Trophoblast cell (in vitro differentiated cells and primary cell): Measurements from ENCODE around the gene CPEB2. TPM values are rescaled to one million over a fixed set of nuclear protein-coding genes. Genes with fewer than 3 reads are reported as not detected.

Experiments
- DNase-seq, 2 donors: peaks; one replicate each; pipeline ENCODE4 v3.0.0-alpha.2; 2016
- H2AFZ ChIP-seq: 2 replicates; pipeline ENCODE4 v1.6.1; 2013; ENCODE audit warnings: low read length, moderate library complexity, mild to moderate bottlenecking; ENCODE audit not compliant: insufficient read depth, poor library complexity
- H2AK5ac ChIP-seq: 2 replicates; pipeline ENCODE4 v1.6.1; 2013; ENCODE audit warnings: mild to moderate bottlenecking, low read length
- H2BK120ac ChIP-seq: 2 replicates; pipeline ENCODE4 v1.6.1; 2013; ENCODE audit warnings: low read length, mild to moderate bottlenecking, moderate library complexity; ENCODE audit not compliant: insufficient read depth, poor library complexity
- H2BK12ac ChIP-seq: 2 replicates; pipeline ENCODE4 v1.6.1; 2013; ENCODE audit warnings: mild to moderate bottlenecking, low read length, moderate library complexity
- H2BK5ac ChIP-seq: 2 replicates; pipeline ENCODE4 v1.6.1; 2013; ENCODE audit warnings: low read length, low read depth, moderate library complexity, mild to moderate bottlenecking; ENCODE audit not compliant: poor library complexity
- H3K14ac ChIP-seq: 2 replicates; pipeline ENCODE4 v1.6.1; 2013; ENCODE audit warnings: mild to moderate bottlenecking, low read length
- H3K18ac ChIP-seq: 2 replicates; pipeline ENCODE4 v1.6.1; 2013; ENCODE audit warnings: mild to moderate bottlenecking, low read length
- H3K23ac ChIP-seq: 2 replicates; pipeline ENCODE4 v1.6.1; 2013; ENCODE audit warnings: low read length
- H3K27ac ChIP-seq: 2 replicates; pipeline ENCODE4 v1.5.1; 2013; ENCODE audit warnings: low read depth, mild to moderate bottlenecking, inconsistent platforms, low read length, moderate library complexity
- H3K27me3 ChIP-seq: 2 replicates; pipeline ENCODE4 v1.6.1; 2013; ENCODE audit warnings: inconsistent platforms, mild to moderate bottlenecking, low read length, moderate library complexity; ENCODE audit not compliant: insufficient read depth
- H3K36me3 ChIP-seq, 2 experiments: 1 replicate in 1 of 2; 2 replicates in 1 of 2; pipeline ENCODE4 v1.6.1; 2013; ENCODE audit warnings: low read length in 2 of 2, mild to moderate bottlenecking in 2 of 2, moderate library complexity in 1 of 2; ENCODE audit not compliant: insufficient read depth in 2 of 2, control insufficient read depth in 1 of 2
- H3K4ac ChIP-seq: 2 replicates; pipeline ENCODE4 v1.6.1; 2013; ENCODE audit warnings: low read depth, mild to moderate bottlenecking, low read length, moderate library complexity
- H3K4me1 ChIP-seq, 2 experiments: 1 replicate in 1 of 2; 2 replicates in 1 of 2; pipeline ENCODE4 v1.6.1; 2013; ENCODE audit warnings: low read length in 2 of 2, mild to moderate bottlenecking in 2 of 2, moderate library complexity in 1 of 2; ENCODE audit not compliant: insufficient read depth in 2 of 2, control insufficient read depth in 1 of 2
- H3K4me2 ChIP-seq: 2 replicates; pipeline ENCODE4 v1.6.1; 2013; ENCODE audit warnings: inconsistent platforms, mild to moderate bottlenecking, low read length, moderate library complexity
- H3K4me3 ChIP-seq: 2 replicates; pipeline ENCODE4 v1.5.1; 2013; ENCODE audit warnings: mild to moderate bottlenecking, low read depth, low read length, inconsistent platforms
- H3K79me1 ChIP-seq: one replicate; pipeline ENCODE4 v1.6.1; 2013; ENCODE audit warnings: low read length
- H3K79me2 ChIP-seq: 2 replicates; pipeline ENCODE4 v1.6.1; 2013; ENCODE audit warnings: low read length, mild to moderate bottlenecking; ENCODE audit not compliant: control insufficient read depth, insufficient read depth, poor library complexity
- H3K9ac ChIP-seq: 2 replicates; pipeline ENCODE4 v1.6.1; 2013; ENCODE audit warnings: mild to moderate bottlenecking, low read length
- H3K9me3 ChIP-seq: 2 replicates; pipeline ENCODE4 v1.6.1; 2013; ENCODE audit warnings: low read depth, mild to moderate bottlenecking, control low read depth, inconsistent platforms, low read length; ENCODE audit not compliant: insufficient read depth
- H4K12ac ChIP-seq: 2 replicates; pipeline ENCODE4 v1.6.1; 2013; ENCODE audit warnings: low read depth, mild to moderate bottlenecking, low read length, moderate library complexity
- H4K8ac ChIP-seq: 2 replicates; pipeline ENCODE4 v1.6.1; 2013; ENCODE audit warnings: low read depth, mild to moderate bottlenecking, low read length, moderate library complexity
- H4K91ac ChIP-seq: one replicate; pipeline ENCODE4 v1.6.1; 2013; ENCODE audit warnings: low read depth, mild to moderate bottlenecking, low read length, moderate library complexity
- WGBS: extraction: QIAGEN DNeasy Blood & Tissue Kit; methylation state at CpG from one replicate; pipeline ENCODE4 v1.1.7; 2013; ENCODE audit warnings: missing lambda C conversion rate; ENCODE audit not compliant: insufficient read length, insufficient coverage; ENCODE audit errors: extremely low coverage; 5-methylcytosine and 5-hydroxymethylcytosine counted together
- polyA plus RNA-seq: library from polyadenylated mRNA; stranded (reverse); fragments of 200-250 nt; gene quantifications from 2 replicates; pipeline ENCODE4 v1.2.3, GENCODE V29; 2013

The CPEB2 gene
- polyA plus RNA-seq = 9.1 and 9.6 TPM in 2 replicates

- no peaks in the 10 kb centered on the region for H3K4me1 ChIP-seq
- H3K9me3 ChIP-seq = no peaks in the 10 kb centered on the region
- peaks cover 34% of the 10 kb centered on the region for H3K79me1 ChIP-seq
- peaks cover 16% of the 10 kb centered on the region for H3K79me2 ChIP-seq
- peak within 1 kb of the TSS; percentile 35 for H2AK5ac ChIP-seq
- H4K12ac ChIP-seq = peak within 1 kb of the TSS; percentile 60
- peak within 1 kb of the TSS; percentile 85 for H3K9ac ChIP-seq
- H4K91ac ChIP-seq = peak within 1 kb of the TSS; percentile 92
- no CpG with 5 or more reads among the region's 104 CpGs for WGBS
- H4K8ac ChIP-seq = peak within 1 kb of the TSS; percentile 85
- H2BK5ac ChIP-seq = peak within 1 kb of the TSS; percentile 87
- no peaks in the 10 kb centered on the region for H3K36me3 ChIP-seq
- H3K27ac ChIP-seq = peak within 1 kb of the TSS; percentile 95
- H3K4ac ChIP-seq = peak within 1 kb of the TSS; percentile 78
- H2BK12ac ChIP-seq = peak within 1 kb of the TSS; percentile 47
- H2BK120ac ChIP-seq = peak within 1 kb of the TSS; percentile 90
- DNase-seq = peak; percentile 90 to 94
- H3K27me3 ChIP-seq = no peaks in the 10 kb centered on the region
- peak within 1 kb of the TSS; percentile 74 for H2AFZ ChIP-seq
- peak within 1 kb of the TSS; percentile 100 for H3K4me2 ChIP-seq
- H3K18ac ChIP-seq = peak within 1 kb of the TSS; percentile 84
- H3K23ac ChIP-seq = no peak within 1 kb of the TSS
- peak within 1 kb of the TSS; percentile 98 for H3K14ac ChIP-seq
- peak within 1 kb of the TSS; percentile 95 for H3K4me3 ChIP-seq
Measured at GRCh38 chr4:15001869-15002658, at the start of gene CPEB2. Gene CPEB2, plus strand, starts transcription at chr4:15002481. Its CDS starts 193 bp downstream, at chr4:15002674.

- no peaks in the 10 kb centered on the region for H3K36me3 ChIP-seq
- WGBS = no CpG with 5 or more reads among the region's 3 CpGs
- H3K27me3 ChIP-seq = no peaks in the 10 kb centered on the region
- H3K9me3 ChIP-seq = no peaks in the 10 kb centered on the region
- H2BK5ac ChIP-seq = no peak overlapping the region
- H3K14ac ChIP-seq = no peak overlapping the region
- no peak overlapping the region for H3K27ac ChIP-seq
- no peak overlapping the region for H2AFZ ChIP-seq
- H3K9ac ChIP-seq = no peak overlapping the region
- no peak overlapping the region for H3K4me2 ChIP-seq
- H3K79me1 ChIP-seq = no peaks in the 10 kb centered on the region
- no peak overlapping the region for H4K8ac ChIP-seq
- no peak overlapping the region for H2BK12ac ChIP-seq
- H3K4ac ChIP-seq = no peak overlapping the region
- no peaks in the 10 kb centered on the region for H3K79me2 ChIP-seq
- no peak overlapping the region for H3K18ac ChIP-seq
- no peak overlapping the region for H3K23ac ChIP-seq
- H3K4me1 ChIP-seq = no peaks in the 10 kb centered on the region
- H4K91ac ChIP-seq = no peak overlapping the region
- H2AK5ac ChIP-seq = no peak overlapping the region
- DNase-seq = no peak
- H3K4me3 ChIP-seq = no peak overlapping the region
- H4K12ac ChIP-seq = no peak overlapping the region
- H2BK120ac ChIP-seq = no peak overlapping the region
Measured at GRCh38 chr4:14958436-14958835, 43.8 kb upstream of the CPEB2 start.

GRCh38 chr4:14961292-14961691 lies 41.0 kb upstream of the CPEB2 start:
- Histone ChIP-seq H3K79me2 (no peaks in the 10 kb centered on the region), H3K18ac (no peak overlapping the region)

GRCh38 chr4:14965071-14965470 lies 37.2 kb upstream of the CPEB2 start:
- Histone ChIP-seq H3K79me2 (no peaks in the 10 kb centered on the region), H3K36me3 (no peaks in the 10 kb centered on the region), H3K18ac (no peak overlapping the region), H2BK12ac (no peak overlapping the region), H2BK120ac (no peak overlapping the region), H3K9me3 (no peaks in the 10 kb centered on the region), H3K14ac (no peak overlapping the region), H3K27ac (no peak overlapping the region), H3K23ac (no peak overlapping the region), H3K4me1 (no peaks in the 10 kb centered on the region), H2BK5ac (no peak overlapping the region), H3K4me2 (no peak overlapping the region), H3K79me1 (no peaks in the 10 kb centered on the region), H4K12ac (no peak overlapping the region), H2AK5ac (no peak overlapping the region), H4K91ac (no peak overlapping the region), H3K27me3 (no peaks in the 10 kb centered on the region), H3K4ac (no peak overlapping the region), H3K9ac (no peak overlapping the region), H2AFZ (no peak overlapping the region), H4K8ac (no peak overlapping the region), H3K4me3 (no peak overlapping the region)
- DNase-seq = no peak
- no CpG with 5 or more reads among the region's 1 CpG for WGBS

More at GRCh38 chr4:14961292-14961691, 41.0 kb upstream of the CPEB2 start:
- Histone ChIP-seq H3K9ac (no peak overlapping the region), H3K79me1 (no peaks in the 10 kb centered on the region), H4K12ac (no peak overlapping the region), H3K4me1 (no peaks in the 10 kb centered on the region), H3K36me3 (no peaks in the 10 kb centered on the region), H2BK12ac (no peak overlapping the region), H4K91ac (no peak overlapping the region), H3K14ac (no peak overlapping the region), H3K4me3 (no peak overlapping the region), H2BK5ac (no peak overlapping the region), H2BK120ac (no peak overlapping the region), H3K27me3 (no peaks in the 10 kb centered on the region), H2AK5ac (no peak overlapping the region), H3K27ac (no peak overlapping the region), H2AFZ (no peak overlapping the region), H4K8ac (no peak overlapping the region), H3K23ac (no peak overlapping the region), H3K9me3 (no peaks in the 10 kb centered on the region), H3K4me2 (no peak overlapping the region), H3K4ac (no peak overlapping the region)
- no peak for DNase-seq
